WTC11 (cell line): ENCODE data around the gene HSD17B12. TPM values are rescaled to one million over a fixed set of nuclear protein-coding genes. Genes with fewer than 3 reads are reported as not detected.

Experiments
- ATAC-seq: fragments of 200-7000 bp; cut with Tn5 transposase; 2 replicates; pipeline ENCODE4 v1.10.0; 2021; ENCODE audit warnings: mild to moderate bottlenecking, moderate library complexity
- CTCF ChIA-PET: fragments of 300-600 bp; sonication (Branson Sonifier 250); formaldehyde crosslinking; loops from one replicate; lab custom pipeline; 2021; ENCODE audit warnings: antibody characterized with exemption; lab: Charles Lee
- POLR2A ChIA-PET: fragments of 350-600 bp; sonication (Branson Sonifier 250); formaldehyde crosslinking; loops from one replicate; lab custom pipeline; 2021; ENCODE audit warnings: antibody characterized with exemption; lab: Charles Lee
- DNase-seq: peaks from one replicate; pipeline ENCODE4 v3.0.0; 2021; ENCODE audit warnings: low spot score
- H3K27ac Mint-ChIP-seq: 2 replicates; pipeline ENCODE4 v1.8.0; 2021; ENCODE audit warnings: mixed read lengths
- H3K27me3 Mint-ChIP-seq: 2 replicates; pipeline ENCODE4 v1.8.0; 2021; ENCODE audit warnings: low read depth, mild to moderate bottlenecking, moderate library complexity, mixed read lengths
- H3K36me3 Mint-ChIP-seq: 2 replicates; pipeline ENCODE4 v1.8.0; 2021; ENCODE audit warnings: mixed read lengths
- H3K4me1 Mint-ChIP-seq: 2 replicates; pipeline ENCODE4 v1.8.0; 2022; ENCODE audit warnings: mixed read lengths
- H3K4me3 Mint-ChIP-seq: 2 replicates; pipeline ENCODE4 v1.8.0; 2021; ENCODE audit warnings: mild to moderate bottlenecking, moderate library complexity, mixed read lengths
- H3K9me3 Mint-ChIP-seq: 2 replicates; pipeline ENCODE4 v1.8.0; 2021; ENCODE audit warnings: mixed read lengths
- AFF4 ChIP-seq: sonication (generic); formaldehyde crosslinking; IDR thresholded peaks from 2 replicates; pipeline ENCODE4 v1.8.1; 2023; ENCODE audit warnings: mild to moderate bottlenecking, missing genetic modification reagents, borderline replicate concordance
- AR ChIP-seq: fragments of 250-450 bp; sonication (Bioruptor Pico); IDR thresholded peaks from 2 replicates; pipeline ENCODE4 v1.9.0; 2021; ENCODE audit warnings: mild to moderate bottlenecking
- ARID4B ChIP-seq: sonication (generic); formaldehyde crosslinking; IDR thresholded peaks from 2 replicates; pipeline ENCODE4 v1.8.0; 2023; ENCODE audit warnings: missing genetic modification reagents, mild to moderate bottlenecking, borderline replicate concordance
- ATF1 ChIP-seq: sonication (generic); formaldehyde crosslinking; IDR thresholded peaks from 2 replicates; pipeline ENCODE4 v1.8.1; 2023; ENCODE audit warnings: mild to moderate bottlenecking, moderate library complexity, missing genetic modification reagents
- ATF2 ChIP-seq: sonication (generic); formaldehyde crosslinking; IDR thresholded peaks from 2 replicates; pipeline ENCODE4 v1.8.1; 2022; ENCODE audit warnings: low read depth, missing genetic modification reagents, borderline replicate concordance
- E2F1 ChIP-seq: sonication (generic); formaldehyde crosslinking; IDR thresholded peaks from 2 replicates; pipeline ENCODE4 v1.8.0; 2022; ENCODE audit warnings: mild to moderate bottlenecking, missing genetic modification reagents
- EMX1 ChIP-seq: fragments of 250-450 bp; sonication (Bioruptor Pico); IDR thresholded peaks from 2 replicates; pipeline ENCODE4 v1.8.0; 2021; ENCODE audit warnings: mild to moderate bottlenecking
- ESRRA ChIP-seq: sonication (generic); formaldehyde crosslinking; IDR thresholded peaks from 2 replicates; pipeline ENCODE4 v1.8.1; 2022; ENCODE audit warnings: mild to moderate bottlenecking, missing genetic modification reagents, borderline replicate concordance
- ETV6 ChIP-seq: sonication (generic); formaldehyde crosslinking; IDR thresholded peaks from 2 replicates; pipeline ENCODE4 v1.8.1; 2022; ENCODE audit warnings: mild to moderate bottlenecking, missing genetic modification reagents
- FOXJ3 ChIP-seq: sonication (generic); formaldehyde crosslinking; IDR thresholded peaks from 2 replicates; pipeline ENCODE4 v1.9.0; 2021; ENCODE audit warnings: missing genetic modification reagents, mild to moderate bottlenecking, borderline replicate concordance
- FOXP1 ChIP-seq: sonication (generic); formaldehyde crosslinking; IDR thresholded peaks from 2 replicates; pipeline ENCODE4 v1.8.0; 2022; ENCODE audit warnings: missing genetic modification reagents, mild to moderate bottlenecking, moderate library complexity, borderline replicate concordance
- GABPB1 ChIP-seq: sonication (generic); formaldehyde crosslinking; IDR thresholded peaks from 2 replicates; pipeline ENCODE4 v1.8.1; 2023; ENCODE audit warnings: mild to moderate bottlenecking, missing genetic modification reagents
- GTF2I ChIP-seq: fragments of 250-450 bp; sonication (Bioruptor Pico); conservative IDR thresholded peaks from 2 replicates; pipeline ENCODE4 v1.4.0; 2021; ENCODE audit warnings: mild to moderate bottlenecking
- MYBL2 ChIP-seq: sonication (generic); formaldehyde crosslinking; IDR thresholded peaks from 2 replicates; pipeline ENCODE4 v1.8.1; 2023; ENCODE audit warnings: mild to moderate bottlenecking, moderate library complexity, missing genetic modification reagents
- NFE2L1 ChIP-seq: sonication (generic); formaldehyde crosslinking; IDR thresholded peaks from 2 replicates; pipeline ENCODE4 v1.8.1; 2023; ENCODE audit warnings: missing genetic modification reagents
- NR1H2 ChIP-seq: sonication (generic); formaldehyde crosslinking; IDR thresholded peaks from 2 replicates; pipeline ENCODE4 v1.9.0; 2021; ENCODE audit warnings: mild to moderate bottlenecking, moderate library complexity, missing genetic modification reagents
- PRRX2 ChIP-seq: fragments of 250-450 bp; sonication (Bioruptor Pico); IDR thresholded peaks from 2 replicates; pipeline ENCODE4 v1.8.0; 2021; ENCODE audit warnings: mild to moderate bottlenecking
- TEAD1 ChIP-seq: sonication (generic); formaldehyde crosslinking; IDR thresholded peaks from 2 replicates; pipeline ENCODE4 v1.8.0; 2022; ENCODE audit warnings: mild to moderate bottlenecking, missing genetic modification reagents
- ZNF425 ChIP-seq: fragments of 250-450 bp; sonication (Bioruptor Pico); conservative IDR thresholded peaks from 2 replicates; pipeline ENCODE4 v1.9.0; 2021; ENCODE audit warnings: mild to moderate bottlenecking
- total RNA-seq: library from RNA; stranded (reverse); gene quantifications from 3 replicates; pipeline ENCODE4 v1.2.3, GENCODE V29; 2021

Gene HSD17B12
- total RNA-seq, 1 experiment from 2014 or later: 149 TPM

GRCh38 chr11:43866969-43867368 is 186.4 kb downstream of the HSD17B12 start:
- TF ChIP-seq GTF2I (CRISPR knock-in tag) (no peak), EMX1 (CRISPR knock-in tag) (no peak), AFF4 (CRISPR knock-in tag) (no peak), ATF1 (no peak), TEAD1 (CRISPR knock-in tag) (no peak), ZNF425 (CRISPR knock-in tag) (no peak), AR (CRISPR knock-in tag) (no peak), PRRX2 (CRISPR knock-in tag) (no peak), FOXJ3 (CRISPR knock-in tag) (no peak), GABPB1 (CRISPR knock-in tag) (no peak), FOXP1 (CRISPR knock-in tag) (no peak), NR1H2 (CRISPR knock-in tag) (no peak), ARID4B (CRISPR knock-in tag) (no peak), ETV6 (CRISPR knock-in tag) (no peak), E2F1 (CRISPR knock-in tag) (no peak), NFE2L1 (CRISPR knock-in tag) (no peak), ATF2 (CRISPR knock-in tag) (no peak), ESRRA (CRISPR knock-in tag) (no peak), MYBL2 (CRISPR knock-in tag) (no peak)
- POLR2A ChIA-PET: no interaction called here
- no peak for DNase-seq
- Mint-ChIP-seq H3K4me3 (no peak overlapping the region), H3K36me3 (no peaks in the 10 kb centered on the region), H3K27me3 (peaks cover 30% of the 10 kb centered on the region), H3K27ac (no peak overlapping the region), H3K9me3 (no peaks in the 10 kb centered on the region), H3K4me1 (no peaks in the 10 kb centered on the region)
- no peak for ATAC-seq
- CTCF ChIA-PET: interaction anchor here (1.0 kb wide), 1 partner anchor 15 kb away, joined by 3 read pairs; no protein-coding TSS in a partner anchor
